PC-3 (cell line): ENCODE measurements around the gene CATSPERZ.

ENCODE experiments used
- CTCF ChIP-seq: fragments of 300-600 bp; sonication (generic); conservative IDR thresholded peaks from 2 replicates; pipeline ENCODE4 v1.5.1; 2017; ENCODE audit warnings: antibody characterized with exemption, low read depth, mild to moderate bottlenecking, low read length
- EZH2 ChIP-seq: fragments of 300-600 bp; sonication (generic); IDR thresholded peaks from one replicate; pipeline ENCODE4 v1.6.1; 2017; ENCODE audit warnings: antibody characterized with exemption, mild to moderate bottlenecking, low read length; ENCODE audit not compliant: unreplicated experiment

- TF ChIP-seq CTCF (no peak), EZH2 (no peak)
Observed at GRCh38 chr11:64284962-64285884, 14.9 kb upstream of the CATSPERZ start, which contains the start of gene GPR137.
